Caco-2 (cell line): ENCODE measurements around the gene AKR1C2. TPM values are rescaled to one million over a fixed set of nuclear protein-coding genes. Genes with fewer than 3 reads are reported as not detected.

Experiments used
- BruUV-seq: library from RNA; stranded (reverse); fragments of 400-500 nt; replicated peaks from 2 replicates; lab custom pipeline; 2021; lab: Mats Ljungman, UMichigan
- CTCF ChIA-PET: fragments of 300-600 bp; sonication (Branson Sonifier 250); formaldehyde crosslinking; loops from one replicate; lab custom pipeline; 2022; ENCODE audit warnings: antibody characterized with exemption; lab: Charles Lee
- POLR2A ChIA-PET: fragments of 300-600 bp; sonication (Branson Sonifier 250); formaldehyde crosslinking; loops from one replicate; lab custom pipeline; 2022; ENCODE audit warnings: antibody characterized with exemption; lab: Charles Lee
- DNase-seq, 2 experiments: peaks; one replicate each; pipeline versions ENCODE4 v3.0.0 to v3.0.0-alpha.2; 2020 to 2022
- H3K27me3 ChIP-seq: replicated peaks from 2 replicates; pipeline ENCODE4 v1.6.0; 2011; ENCODE audit warnings: low read length; ENCODE audit not compliant: control insufficient read depth, insufficient read depth
- H3K36me3 ChIP-seq: 2 replicates; pipeline ENCODE4 v1.5.1; 2011; ENCODE audit warnings: low read length; ENCODE audit not compliant: control insufficient read depth, insufficient read depth
- H3K4me1 ChIP-seq: fragments of 250-450 bp; sonication (Bioruptor Pico); 2 replicates; pipeline ENCODE4 v1.5.1; 2020; ENCODE audit warnings: mild to moderate bottlenecking
- H3K4me3 ChIP-seq: 2 replicates; pipeline ENCODE4 v1.5.1; 2011; ENCODE audit warnings: low read depth, mild to moderate bottlenecking, control low read depth, low read length
- H3K9me3 ChIP-seq: fragments of 250-450 bp; sonication (Bioruptor Pico); 2 replicates; pipeline ENCODE4 v1.5.1; 2020; ENCODE audit warnings: mild to moderate bottlenecking, moderate library complexity
- H3K27ac Mint-ChIP-seq: one replicate; pipeline ENCODE4 v1.8.0; 2022; ENCODE audit warnings: mixed read lengths; ENCODE audit not compliant: unreplicated experiment
- H3K27me3 Mint-ChIP-seq: one replicate; pipeline ENCODE4 v1.8.0; 2022; ENCODE audit warnings: mixed read lengths; ENCODE audit not compliant: insufficient read depth, unreplicated experiment
- H3K36me3 Mint-ChIP-seq: one replicate; pipeline ENCODE4 v1.8.0; 2022; ENCODE audit warnings: mild to moderate bottlenecking, mixed read lengths; ENCODE audit not compliant: insufficient read depth, unreplicated experiment
- H3K4me1 Mint-ChIP-seq: one replicate; pipeline ENCODE4 v1.8.0; 2022; ENCODE audit warnings: low read depth, mixed read lengths; ENCODE audit not compliant: unreplicated experiment
- H3K4me3 Mint-ChIP-seq: one replicate; pipeline ENCODE4 v1.8.0; 2022; ENCODE audit warnings: mild to moderate bottlenecking, moderate library complexity, mixed read lengths; ENCODE audit not compliant: unreplicated experiment
- H3K9me3 Mint-ChIP-seq: one replicate; pipeline ENCODE4 v1.8.0; 2022; ENCODE audit warnings: mixed read lengths; ENCODE audit not compliant: unreplicated experiment
- CTCF ChIP-seq, 2 experiments: fragments of 200-600 bp in 1 of 2; IDR thresholded peaks; 1 replicate in 1 of 2; 2 replicates in 1 of 2; pipeline versions ENCODE4 v1.5.1 to v1.8.0; 2011 to 2022; ENCODE audit warnings: antibody characterized with exemption in 1 of 2, control low read depth in 1 of 2, inconsistent platforms in 1 of 2, low read depth in 1 of 2, low read length in 1 of 2, mild to moderate bottlenecking in 1 of 2, moderate library complexity in 1 of 2; ENCODE audit not compliant: insufficient read depth in 1 of 2, severe bottlenecking in 1 of 2, unreplicated experiment in 1 of 2
- intact Hi-C: fragments of 100-400 bp; cut with micrococcal nuclease; formaldehyde crosslinking; loops from one replicate; pipeline ENCODE4 v1.10.0; 2022; ENCODE audit not compliant: unreplicated experiment
- total RNA-seq: library from RNA; stranded (reverse); gene quantifications from 2 replicates; pipeline ENCODE4 v1.2.3, GENCODE V29; 2022

AKR1C2 gene
- total RNA-seq, 1 experiment from 2014 or later, result 41.7 TPM

GRCh38 chr10:5042922-5043321, 39.3 kb upstream of the AKR1C2 start:
- TF ChIP-seq CTCF (IDR thresholded peaks at IDR 0.05; ENCODE audit: insufficient read depth in 1 of 2, low read depth in 1 of 2, low read length in 1 of 2, severe bottlenecking in 1 of 2, unreplicated experiment in 1 of 2), result no peak
- Mint-ChIP-seq H3K27me3 (no peaks in the 10 kb centered on the region), H3K4me1 (peaks cover 18% of the 10 kb centered on the region), H3K4me3 (no peak overlapping the region), H3K36me3 (no peaks in the 10 kb centered on the region), H3K27ac (no peak overlapping the region), H3K9me3 (peaks cover 54% of the 10 kb centered on the region)
- ChIA-PET CTCF (no interaction called here), POLR2A (no interaction called here)
- no peaks in the 10 kb centered on the region for H3K36me3 ChIP-seq
- no peaks in the 10 kb centered on the region for H3K27me3 ChIP-seq
- no peak overlapping the region for H3K4me3 ChIP-seq
- no peak for DNase-seq
- peaks cover 4% of the 10 kb centered on the region for H3K4me1 ChIP-seq
- H3K9me3 ChIP-seq, result peaks cover 36% of the 10 kb centered on the region
- intact Hi-C loops, result no loop called here
- BruUV-seq, result no TSS peak

DNA sequence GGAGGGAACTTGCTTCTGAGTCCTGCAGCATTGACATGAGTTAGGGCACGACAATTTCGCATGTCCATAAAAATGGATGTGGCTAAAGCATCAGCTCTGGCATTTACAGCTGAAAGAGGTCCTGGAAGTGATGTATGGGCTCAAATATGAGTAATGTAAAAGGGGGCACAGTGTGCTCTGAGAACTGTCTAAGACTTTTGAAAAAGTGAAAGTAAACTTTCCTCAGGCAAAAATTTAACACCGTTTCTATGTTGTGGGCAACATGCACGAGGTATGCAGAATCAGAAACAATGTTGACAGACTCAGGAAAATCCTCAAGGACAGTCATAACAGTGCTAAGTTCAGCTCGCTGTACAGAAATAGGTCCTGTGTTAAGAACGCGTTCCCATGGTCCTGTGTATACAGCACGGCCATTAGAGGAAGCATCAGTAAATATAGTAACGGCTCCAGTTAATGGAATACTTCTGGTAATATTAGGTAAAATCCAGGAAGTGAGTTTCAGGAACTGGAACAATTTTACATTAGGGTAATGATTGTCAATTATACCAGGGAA, 37.9 kb upstream of the AKR1C2 start:
- H3K4me3 ChIP-seq, result no peak overlapping the region
- ChIA-PET CTCF (no interaction called here), POLR2A (no interaction called here)
- no peaks in the 10 kb centered on the region for H3K36me3 ChIP-seq
- peaks cover 30% of the 10 kb centered on the region for H3K9me3 ChIP-seq
- H3K27me3 ChIP-seq, result no peaks in the 10 kb centered on the region
- no TSS peak for BruUV-seq
- Mint-ChIP-seq H3K36me3 (no peaks in the 10 kb centered on the region), H3K4me1 (peaks cover 13% of the 10 kb centered on the region), H3K27ac (no peak overlapping the region), H3K27me3 (no peaks in the 10 kb centered on the region), H3K4me3 (no peak overlapping the region), H3K9me3 (peaks cover 56% of the 10 kb centered on the region)
- DNase-seq, result no peak
- no peak for TF ChIP-seq CTCF (IDR thresholded peaks at IDR 0.05; ENCODE audit: insufficient read depth in 1 of 2, low read depth in 1 of 2, low read length in 1 of 2, severe bottlenecking in 1 of 2, unreplicated experiment in 1 of 2)
- H3K4me1 ChIP-seq, result no peaks in the 10 kb centered on the region
- intact Hi-C loops, result no loop called here

DNA sequence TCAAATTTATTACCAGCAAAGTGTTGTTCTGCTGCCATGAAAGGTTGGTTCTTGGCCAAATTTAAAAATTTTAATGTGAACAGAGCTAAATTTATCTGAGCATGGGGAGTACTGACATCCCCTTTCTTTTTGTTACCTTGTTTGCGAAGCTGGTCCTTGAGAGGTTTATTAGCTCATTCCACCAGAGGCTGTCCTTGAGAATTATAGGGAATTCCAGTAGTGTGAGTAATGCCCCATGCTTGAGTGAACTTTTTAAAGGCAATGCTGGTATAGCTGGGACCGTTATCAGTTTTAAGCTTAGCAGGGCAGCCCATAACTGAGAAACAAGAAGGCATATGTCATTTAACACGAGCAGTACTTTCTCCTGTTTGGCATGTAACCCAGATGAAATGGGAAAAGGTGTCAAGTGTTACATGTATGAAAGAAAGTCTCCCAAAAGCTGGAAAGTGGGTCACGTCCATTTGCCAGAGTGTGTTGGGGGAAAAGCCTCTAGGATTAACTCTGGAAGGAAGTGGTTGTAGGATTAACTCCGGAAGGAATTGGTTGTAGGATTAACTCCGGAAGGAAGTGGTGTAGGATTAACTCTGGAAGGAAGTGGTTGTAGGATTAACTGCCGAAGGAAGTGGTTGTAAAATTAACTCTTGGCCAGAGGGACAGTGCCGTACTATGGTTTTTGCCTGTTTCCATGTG, 37.3 kb upstream of the AKR1C2 start:
- peaks cover 51% of the 10 kb centered on the region for H3K9me3 Mint-ChIP-seq
- no peak for DNase-seq
- no peak overlapping the region for H3K4me3 Mint-ChIP-seq
- Histone ChIP-seq H3K36me3 (no peaks in the 10 kb centered on the region), H3K27me3 (no peaks in the 10 kb centered on the region), H3K4me3 (no peak overlapping the region), H3K4me1 (no peaks in the 10 kb centered on the region), H3K9me3 (peaks cover 27% of the 10 kb centered on the region)
- peaks cover 10% of the 10 kb centered on the region for H3K4me1 Mint-ChIP-seq
- no peak for TF ChIP-seq CTCF (IDR thresholded peaks at IDR 0.05; ENCODE audit: insufficient read depth in 1 of 2, low read depth in 1 of 2, low read length in 1 of 2, severe bottlenecking in 1 of 2, unreplicated experiment in 1 of 2)
- POLR2A ChIA-PET, result no interaction called here
- no peaks in the 10 kb centered on the region for H3K27me3 Mint-ChIP-seq
- intact Hi-C loops, result no loop called here
- H3K36me3 Mint-ChIP-seq, result no peaks in the 10 kb centered on the region
- BruUV-seq, result no TSS peak
- no peak overlapping the region for H3K27ac Mint-ChIP-seq
- CTCF ChIA-PET, result no interaction called here
